SK-N-MC (cell line): ENCODE measurements around the gene RGP1.

Experiments
- EZH2 ChIP-seq: fragments of 200-600 bp; sonication (generic); IDR thresholded peaks from one replicate; pipeline ENCODE4 v1.6.1; 2017; ENCODE audit warnings: antibody characterized with exemption
- FOXP2 ChIP-seq: optimal IDR thresholded peaks from 2 replicates; pipeline ENCODE3; 2011; ENCODE audit warnings: mild to moderate bottlenecking, moderate library complexity; ENCODE audit not compliant: insufficient read depth; ENCODE audit errors: extremely low read length, control extremely low read depth
- POLR2AphosphoS5 ChIP-seq: IDR thresholded peaks from 2 replicates; pipeline ENCODE4 v1.6.1; 2012; ENCODE audit warnings: mild to moderate bottlenecking, low read depth, low read length, borderline replicate concordance

GRCh38 chr9:35713578-35713977 lies 35.5 kb upstream of the RGP1 start:
- TF ChIP-seq POLR2AphosphoS5 = no peak
- TF ChIP-seq EZH2 = no peak
- TF ChIP-seq FOXP2 = no peak
